Measurements from ENCODE around the gene PRDX4.
"Not testable (repeated sequence)": the region's sequence is repeated elsewhere in the genome, so short reads cannot be mapped to it uniquely, and the experiment has no call there.

The PRDX4 gene

GRCh38 chrX:23673108-23673507, 5.8 kb downstream of the PRDX4 start:
- DNase-seq: no peak

GRCh38 chrX:23676486-23676885, 9.2 kb downstream of the PRDX4 start:
- DNase-seq: not testable (repeated sequence)

GRCh38 chrX:23692166-23692565, 24.9 kb downstream of the PRDX4 start:
- DNase-seq: no peak

- peak in 39 of 56 donors; percentile 0 to 61 (median 6) for DNase-seq
Observed at GRCh38 chrX:23694606-23695005, 27.3 kb downstream of the PRDX4 start.

- peak in 10 of 56 donors; percentile 0 to 10 (median 4) for DNase-seq
Observed at GRCh38 chrX:23699636-23700194, 32.4 kb downstream of the PRDX4 start.

GRCh38 chrX:23704673-23705206, 37.4 kb downstream of the PRDX4 start:
- DNase-seq: no peak

GRCh38 chrX:23705235-23705634, 37.9 kb downstream of the PRDX4 start:
- DNase-seq: no peak

GRCh38 chrX:23720117-23720677, 52.9 kb downstream of the PRDX4 start:
- no peak for DNase-seq

- no peak for DNase-seq
Observed at GRCh38 chrX:23726191-23726590, 58.9 kb downstream of the PRDX4 start.

- DNase-seq: no peak
Observed at GRCh38 chrX:23727206-23727605, 59.9 kb downstream of the PRDX4 start.

- no peak for DNase-seq
Observed at GRCh38 chrX:23729214-23729613, 61.9 kb downstream of the PRDX4 start.

GRCh38 chrX:23731951-23732350, 64.7 kb downstream of the PRDX4 start:
- no peak for DNase-seq

GRCh38 chrX:23732704-23733103, 65.4 kb downstream of the PRDX4 start:
- DNase-seq: no peak

Data from nucleus accumbens (tissue), 56 donors.